GM23338 (cell line): ENCODE data around the gene CDH4.

Experiments
- CREB1 ChIP-seq: fragments of 250-450 bp; sonication (Bioruptor Pico); IDR thresholded peaks from 2 replicates; pipeline ENCODE4 v1.5.0; 2020; ENCODE audit warnings: low read depth, mild to moderate bottlenecking, moderate library complexity
- CTCF ChIP-seq, 2 experiments: fragments of 200-600 bp in 1 of 2; sonication (generic) in 1 of 2; conservative IDR thresholded peaks; 2 replicates each; pipeline versions ENCODE4 v1.5.1 to v1.6.1; 2016 to 2017; ENCODE audit warnings: antibody characterized with exemption in 2 of 2, low read depth in 2 of 2, mild to moderate bottlenecking in 2 of 2, moderate library complexity in 1 of 2
- EZH2 ChIP-seq: fragments of 200-600 bp; sonication (generic); IDR thresholded peaks from one replicate; pipeline ENCODE4 v1.8.0; 2017; ENCODE audit warnings: antibody characterized with exemption, mild to moderate bottlenecking, low read depth; ENCODE audit not compliant: unreplicated experiment
- EZH2phosphoT487 ChIP-seq: fragments of 200-600 bp; sonication (generic); IDR thresholded peaks from one replicate; pipeline ENCODE4 v1.8.1; 2018; ENCODE audit warnings: antibody characterized with exemption; ENCODE audit not compliant: unreplicated experiment
- NANOG ChIP-seq: IDR thresholded peaks from 2 replicates; pipeline ENCODE4 v1.6.1; 2016; ENCODE audit warnings: antibody characterized with exemption, borderline replicate concordance
- POLR2AphosphoS5 ChIP-seq: IDR thresholded peaks from 2 replicates; pipeline ENCODE4 v1.6.1; 2016; ENCODE audit warnings: antibody characterized with exemption, low read depth
- ZNF331 ChIP-seq: fragments of 250-450 bp; sonication (Bioruptor Pico); IDR thresholded peaks from 2 replicates; pipeline ENCODE4 v1.5.0; 2020; ENCODE audit warnings: low read depth, mild to moderate bottlenecking, moderate library complexity
- TF ChIP-seq, protein P1 (sequence below): IDR thresholded peaks from one replicate; pipeline ENCODE4 v1.6.1; 2018; ENCODE audit warnings: antibody characterized with exemption; ENCODE audit not compliant: unreplicated experiment
- TF ChIP-seq, protein P2 (sequence below): fragments of 250-450 bp; sonication (Bioruptor Pico); IDR thresholded peaks from 2 replicates; pipeline ENCODE4 v1.5.0; 2020; ENCODE audit warnings: mild to moderate bottlenecking, moderate library complexity
- TF ChIP-seq, protein P3 (sequence below): IDR thresholded peaks from 2 replicates; pipeline ENCODE4 v1.6.1; 2016; ENCODE audit warnings: antibody characterized with exemption

DNA sequence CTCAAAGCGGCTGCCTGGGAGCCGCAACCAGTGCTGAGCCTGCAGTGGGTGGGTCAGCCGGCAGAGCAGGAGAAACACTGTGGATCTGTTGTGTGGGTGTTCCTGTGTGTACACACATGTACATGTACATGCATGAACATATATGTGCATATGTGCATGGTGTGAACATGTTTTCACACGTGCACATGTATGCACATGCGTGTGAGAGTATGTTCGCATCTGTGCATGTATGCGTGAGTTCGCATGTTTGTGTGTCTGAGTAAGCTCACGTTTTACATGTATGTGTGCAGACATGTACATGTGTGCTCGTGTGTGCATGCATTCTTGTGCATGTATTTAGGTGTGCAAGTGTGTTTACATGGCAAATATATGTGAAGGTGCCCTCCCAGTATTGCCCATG lies 302.6 kb downstream of the CDH4 start:
- TF ChIP-seq CTCF (conservative IDR thresholded peaks at IDR 0.05; ENCODE audit: low read depth in 2 of 2) (no peak), EZH2 (no peak), EZH2phosphoT487 (no peak), POLR2AphosphoS5 (no peak), CREB1 (CRISPR knock-in tag) (no peak), NANOG (no peak), ZNF331 (no peak)
- TF ChIP-seq, protein P1, sequence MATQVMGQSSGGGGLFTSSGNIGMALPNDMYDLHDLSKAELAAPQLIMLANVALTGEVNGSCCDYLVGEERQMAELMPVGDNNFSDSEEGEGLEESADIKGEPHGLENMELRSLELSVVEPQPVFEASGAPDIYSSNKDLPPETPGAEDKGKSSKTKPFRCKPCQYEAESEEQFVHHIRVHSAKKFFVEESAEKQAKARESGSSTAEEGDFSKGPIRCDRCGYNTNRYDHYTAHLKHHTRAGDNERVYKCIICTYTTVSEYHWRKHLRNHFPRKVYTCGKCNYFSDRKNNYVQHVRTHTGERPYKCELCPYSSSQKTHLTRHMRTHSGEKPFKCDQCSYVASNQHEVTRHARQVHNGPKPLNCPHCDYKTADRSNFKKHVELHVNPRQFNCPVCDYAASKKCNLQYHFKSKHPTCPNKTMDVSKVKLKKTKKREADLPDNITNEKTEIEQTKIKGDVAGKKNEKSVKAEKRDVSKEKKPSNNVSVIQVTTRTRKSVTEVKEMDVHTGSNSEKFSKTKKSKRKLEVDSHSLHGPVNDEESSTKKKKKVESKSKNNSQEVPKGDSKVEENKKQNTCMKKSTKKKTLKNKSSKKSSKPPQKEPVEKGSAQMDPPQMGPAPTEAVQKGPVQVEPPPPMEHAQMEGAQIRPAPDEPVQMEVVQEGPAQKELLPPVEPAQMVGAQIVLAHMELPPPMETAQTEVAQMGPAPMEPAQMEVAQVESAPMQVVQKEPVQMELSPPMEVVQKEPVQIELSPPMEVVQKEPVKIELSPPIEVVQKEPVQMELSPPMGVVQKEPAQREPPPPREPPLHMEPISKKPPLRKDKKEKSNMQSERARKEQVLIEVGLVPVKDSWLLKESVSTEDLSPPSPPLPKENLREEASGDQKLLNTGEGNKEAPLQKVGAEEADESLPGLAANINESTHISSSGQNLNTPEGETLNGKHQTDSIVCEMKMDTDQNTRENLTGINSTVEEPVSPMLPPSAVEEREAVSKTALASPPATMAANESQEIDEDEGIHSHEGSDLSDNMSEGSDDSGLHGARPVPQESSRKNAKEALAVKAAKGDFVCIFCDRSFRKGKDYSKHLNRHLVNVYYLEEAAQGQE, result no peak
- TF ChIP-seq, protein P2, sequence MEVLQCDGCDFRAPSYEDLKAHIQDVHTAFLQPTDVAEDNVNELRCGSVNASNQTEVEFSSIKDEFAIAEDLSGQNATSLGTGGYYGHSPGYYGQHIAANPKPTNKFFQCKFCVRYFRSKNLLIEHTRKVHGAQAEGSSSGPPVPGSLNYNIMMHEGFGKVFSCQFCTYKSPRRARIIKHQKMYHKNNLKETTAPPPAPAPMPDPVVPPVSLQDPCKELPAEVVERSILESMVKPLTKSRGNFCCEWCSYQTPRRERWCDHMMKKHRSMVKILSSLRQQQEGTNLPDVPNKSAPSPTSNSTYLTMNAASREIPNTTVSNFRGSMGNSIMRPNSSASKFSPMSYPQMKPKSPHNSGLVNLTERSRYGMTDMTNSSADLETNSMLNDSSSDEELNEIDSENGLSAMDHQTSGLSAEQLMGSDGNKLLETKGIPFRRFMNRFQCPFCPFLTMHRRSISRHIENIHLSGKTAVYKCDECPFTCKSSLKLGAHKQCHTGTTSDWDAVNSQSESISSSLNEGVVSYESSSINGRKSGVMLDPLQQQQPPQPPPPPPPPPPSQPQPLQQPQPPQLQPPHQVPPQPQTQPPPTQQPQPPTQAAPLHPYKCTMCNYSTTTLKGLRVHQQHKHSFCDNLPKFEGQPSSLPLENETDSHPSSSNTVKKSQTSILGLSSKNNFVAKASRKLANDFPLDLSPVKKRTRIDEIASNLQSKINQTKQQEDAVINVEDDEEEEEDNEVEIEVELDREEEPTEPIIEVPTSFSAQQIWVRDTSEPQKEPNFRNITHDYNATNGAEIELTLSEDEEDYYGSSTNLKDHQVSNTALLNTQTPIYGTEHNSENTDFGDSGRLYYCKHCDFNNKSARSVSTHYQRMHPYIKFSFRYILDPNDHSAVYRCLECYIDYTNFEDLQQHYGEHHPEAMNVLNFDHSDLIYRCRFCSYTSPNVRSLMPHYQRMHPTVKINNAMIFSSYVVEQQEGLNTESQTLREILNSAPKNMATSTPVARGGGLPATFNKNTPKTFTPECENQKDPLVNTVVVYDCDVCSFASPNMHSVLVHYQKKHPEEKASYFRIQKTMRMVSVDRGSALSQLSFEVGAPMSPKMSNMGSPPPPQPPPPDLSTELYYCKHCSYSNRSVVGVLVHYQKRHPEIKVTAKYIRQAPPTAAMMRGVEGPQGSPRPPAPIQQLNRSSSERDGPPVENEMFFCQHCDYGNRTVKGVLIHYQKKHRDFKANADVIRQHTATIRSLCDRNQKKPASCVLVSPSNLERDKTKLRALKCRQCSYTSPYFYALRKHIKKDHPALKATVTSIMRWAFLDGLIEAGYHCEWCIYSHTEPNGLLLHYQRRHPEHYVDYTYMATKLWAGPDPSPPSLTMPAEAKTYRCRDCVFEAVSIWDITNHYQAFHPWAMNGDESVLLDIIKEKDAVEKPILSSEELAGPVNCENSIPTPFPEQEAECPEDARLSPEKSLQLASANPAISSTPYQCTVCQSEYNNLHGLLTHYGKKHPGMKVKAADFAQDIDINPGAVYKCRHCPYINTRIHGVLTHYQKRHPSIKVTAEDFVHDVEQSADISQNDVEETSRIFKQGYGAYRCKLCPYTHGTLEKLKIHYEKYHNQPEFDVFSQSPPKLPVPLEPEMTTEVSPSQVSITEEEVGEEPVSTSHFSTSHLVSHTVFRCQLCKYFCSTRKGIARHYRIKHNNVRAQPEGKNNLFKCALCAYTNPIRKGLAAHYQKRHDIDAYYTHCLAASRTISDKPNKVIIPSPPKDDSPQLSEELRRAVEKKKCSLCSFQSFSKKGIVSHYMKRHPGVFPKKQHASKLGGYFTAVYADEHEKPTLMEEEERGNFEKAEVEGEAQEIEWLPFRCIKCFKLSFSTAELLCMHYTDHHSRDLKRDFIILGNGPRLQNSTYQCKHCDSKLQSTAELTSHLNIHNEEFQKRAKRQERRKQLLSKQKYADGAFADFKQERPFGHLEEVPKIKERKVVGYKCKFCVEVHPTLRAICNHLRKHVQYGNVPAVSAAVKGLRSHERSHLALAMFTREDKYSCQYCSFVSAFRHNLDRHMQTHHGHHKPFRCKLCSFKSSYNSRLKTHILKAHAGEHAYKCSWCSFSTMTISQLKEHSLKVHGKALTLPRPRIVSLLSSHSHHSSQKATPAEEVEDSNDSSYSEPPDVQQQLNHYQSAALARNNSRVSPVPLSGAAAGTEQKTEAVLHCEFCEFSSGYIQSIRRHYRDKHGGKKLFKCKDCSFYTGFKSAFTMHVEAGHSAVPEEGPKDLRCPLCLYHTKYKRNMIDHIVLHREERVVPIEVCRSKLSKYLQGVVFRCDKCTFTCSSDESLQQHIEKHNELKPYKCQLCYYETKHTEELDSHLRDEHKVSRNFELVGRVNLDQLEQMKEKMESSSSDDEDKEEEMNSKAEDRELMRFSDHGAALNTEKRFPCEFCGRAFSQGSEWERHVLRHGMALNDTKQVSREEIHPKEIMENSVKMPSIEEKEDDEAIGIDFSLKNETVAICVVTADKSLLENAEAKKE (CRISPR knock-in tag), result no peak
- TF ChIP-seq, protein P3, sequence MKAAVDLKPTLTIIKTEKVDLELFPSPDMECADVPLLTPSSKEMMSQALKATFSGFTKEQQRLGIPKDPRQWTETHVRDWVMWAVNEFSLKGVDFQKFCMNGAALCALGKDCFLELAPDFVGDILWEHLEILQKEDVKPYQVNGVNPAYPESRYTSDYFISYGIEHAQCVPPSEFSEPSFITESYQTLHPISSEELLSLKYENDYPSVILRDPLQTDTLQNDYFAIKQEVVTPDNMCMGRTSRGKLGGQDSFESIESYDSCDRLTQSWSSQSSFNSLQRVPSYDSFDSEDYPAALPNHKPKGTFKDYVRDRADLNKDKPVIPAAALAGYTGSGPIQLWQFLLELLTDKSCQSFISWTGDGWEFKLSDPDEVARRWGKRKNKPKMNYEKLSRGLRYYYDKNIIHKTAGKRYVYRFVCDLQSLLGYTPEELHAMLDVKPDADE, result no peak
